H9 (cell line): Measurements from ENCODE around the gene TGFB3. TPM values are rescaled to one million over a fixed set of nuclear protein-coding genes. Genes with fewer than 3 reads are reported as not detected.

Source experiments
- DNase-seq: peaks from one replicate; pipeline ENCODE4 v3.0.0-alpha.2; 2017
- H2AFZ ChIP-seq: one replicate; pipeline ENCODE4 v1.6.1; 2013; ENCODE audit warnings: mild to moderate bottlenecking, low read length, control low read depth, moderate library complexity
- H2AK5ac ChIP-seq: 2 replicates; pipeline ENCODE4 v1.6.1; 2013; ENCODE audit warnings: low read length, control low read depth, mixed read lengths; ENCODE audit not compliant: insufficient read length
- H2BK120ac ChIP-seq: one replicate; pipeline ENCODE4 v1.6.1; 2013; ENCODE audit warnings: low read depth, mild to moderate bottlenecking, low read length, control low read depth, inconsistent platforms; ENCODE audit not compliant: poor library complexity, severe bottlenecking
- H2BK12ac ChIP-seq: 2 replicates; pipeline ENCODE4 v1.6.1; 2013; ENCODE audit warnings: low read length, control low read depth, mixed read lengths, low read depth; ENCODE audit not compliant: insufficient read length
- H2BK15ac ChIP-seq: 2 replicates; pipeline ENCODE4 v1.6.1; 2013; ENCODE audit warnings: low read depth, low read length, control low read depth
- H2BK20ac ChIP-seq: one replicate; pipeline ENCODE4 v1.6.1; 2013; ENCODE audit warnings: low read depth, mild to moderate bottlenecking, low read length, control low read depth, inconsistent platforms; ENCODE audit not compliant: poor library complexity, severe bottlenecking
- H2BK5ac ChIP-seq: 2 replicates; pipeline ENCODE4 v1.6.1; 2013; ENCODE audit warnings: low read length, control low read depth, mixed read lengths; ENCODE audit not compliant: insufficient read length
- H3K14ac ChIP-seq: 2 replicates; pipeline ENCODE4 v1.6.1; 2013; ENCODE audit warnings: low read length, control low read depth; ENCODE audit not compliant: insufficient read depth
- H3K18ac ChIP-seq: 2 replicates; pipeline ENCODE4 v1.6.1; 2013; ENCODE audit warnings: low read depth, mild to moderate bottlenecking, mixed read lengths, low read length, control low read depth; ENCODE audit not compliant: insufficient read length
- H3K23ac ChIP-seq: 2 replicates; pipeline ENCODE4 v1.6.1; 2013; ENCODE audit warnings: low read length, control low read depth, mixed read lengths, low read depth; ENCODE audit not compliant: insufficient read length
- H3K23me2 ChIP-seq: 2 replicates; pipeline ENCODE4 v1.6.1; 2013; ENCODE audit warnings: low read depth, mild to moderate bottlenecking, mixed read lengths, low read length, control low read depth; ENCODE audit not compliant: insufficient read length, poor library complexity, severe bottlenecking
- H3K27ac ChIP-seq: 2 replicates; pipeline ENCODE4 v1.5.1; 2013; ENCODE audit warnings: low read length, control low read depth, mixed read lengths, low read depth; ENCODE audit not compliant: insufficient read length
- H3K27me3 ChIP-seq: 2 replicates; pipeline ENCODE4 v1.6.1; 2013; ENCODE audit warnings: low read length, control low read depth, inconsistent platforms; ENCODE audit not compliant: insufficient read depth
- H3K4ac ChIP-seq: 2 replicates; pipeline ENCODE4 v1.6.1; 2013; ENCODE audit warnings: low read depth, mild to moderate bottlenecking, control low read depth, inconsistent platforms, low read length, moderate library complexity
- H3K4me1 ChIP-seq: 2 replicates; pipeline ENCODE4 v1.6.1; 2013; ENCODE audit warnings: low read length, control low read depth, inconsistent platforms; ENCODE audit not compliant: insufficient read depth
- H3K4me2 ChIP-seq: 2 replicates; pipeline ENCODE4 v1.6.1; 2013; ENCODE audit warnings: low read length, control low read depth, mixed read lengths; ENCODE audit not compliant: insufficient read length, insufficient read depth
- H3K56ac ChIP-seq: 2 replicates; pipeline ENCODE4 v1.6.1; 2013; ENCODE audit warnings: low read depth, mild to moderate bottlenecking, mixed read lengths, low read length, control low read depth; ENCODE audit not compliant: insufficient read length
- H3K79me1 ChIP-seq: 2 replicates; pipeline ENCODE4 v1.6.1; 2013; ENCODE audit warnings: low read depth, mild to moderate bottlenecking, moderate library complexity, low read length, control low read depth, inconsistent platforms; ENCODE audit not compliant: insufficient read depth, poor library complexity, severe bottlenecking
- H3K79me2 ChIP-seq: 2 replicates; pipeline ENCODE4 v1.6.1; 2013; ENCODE audit warnings: low read length, control low read depth, inconsistent platforms; ENCODE audit not compliant: insufficient read depth
- H3K9ac ChIP-seq: 2 replicates; pipeline ENCODE4 v1.6.1; 2013; ENCODE audit warnings: low read length, control low read depth, mixed read lengths; ENCODE audit not compliant: insufficient read length; ENCODE audit errors: extremely low read depth
- H3K9me3 ChIP-seq: one replicate; pipeline ENCODE4 v1.6.1; 2013; ENCODE audit warnings: low read depth, low read length, inconsistent platforms; ENCODE audit not compliant: control insufficient read depth
- H3T11ph ChIP-seq: one replicate; pipeline ENCODE4 v1.6.1; 2013; ENCODE audit warnings: mild to moderate bottlenecking, low read length, control low read depth, inconsistent platforms
- H4K20me1 ChIP-seq: one replicate; pipeline ENCODE4 v1.6.1; 2013; ENCODE audit not compliant: control insufficient read depth, insufficient read length, insufficient read depth
- H4K5ac ChIP-seq: 2 replicates; pipeline ENCODE4 v1.6.1; 2013; ENCODE audit warnings: low read depth, mild to moderate bottlenecking, mixed read lengths, low read length, control low read depth; ENCODE audit not compliant: insufficient read length
- H4K8ac ChIP-seq: replicated peaks from 2 replicates; pipeline ENCODE4 v1.6.1; 2013; ENCODE audit warnings: low read length, control low read depth, mixed read lengths, low read depth; ENCODE audit not compliant: insufficient read length
- H4K91ac ChIP-seq: 2 replicates; pipeline ENCODE4 v1.6.1; 2013; ENCODE audit warnings: low read depth, mild to moderate bottlenecking, moderate library complexity, mixed read lengths, low read length, control low read depth; ENCODE audit not compliant: insufficient read length
- H3K27ac Mint-ChIP-seq, 3 experiments: 2 replicates in 2 of 3; 3 replicates in 1 of 3; pipeline ENCODE4 v1.8.0; 2020 to 2021; ENCODE audit warnings: mixed read lengths in 3 of 3, mild to moderate bottlenecking in 1 of 3, moderate library complexity in 1 of 3
- H3K27me3 Mint-ChIP-seq: 2 replicates; pipeline ENCODE4 v1.8.0; 2021; ENCODE audit warnings: low read depth, mild to moderate bottlenecking, moderate library complexity, mixed read lengths
- H3K36me3 Mint-ChIP-seq, 3 experiments: 2 replicates in 2 of 3; 3 replicates in 1 of 3; pipeline ENCODE4 v1.8.0; 2020 to 2021; ENCODE audit warnings: low read depth in 3 of 3, mixed read lengths in 3 of 3; ENCODE audit not compliant: insufficient read depth in 1 of 3
- H3K4me1 Mint-ChIP-seq, 2 experiments: 2 replicates each; pipeline ENCODE4 v1.8.0; 2020; ENCODE audit warnings: mixed read lengths in 2 of 2
- H3K4me3 Mint-ChIP-seq, 2 experiments: 2 replicates in 1 of 2; 3 replicates in 1 of 2; pipeline ENCODE4 v1.8.0; 2020 to 2021; ENCODE audit warnings: mild to moderate bottlenecking in 2 of 2, mixed read lengths in 2 of 2, moderate library complexity in 1 of 2
- H3K9me3 Mint-ChIP-seq, 2 experiments: 2 replicates in 1 of 2; 3 replicates in 1 of 2; pipeline ENCODE4 v1.8.0; 2020; ENCODE audit warnings: mild to moderate bottlenecking in 2 of 2, mixed read lengths in 2 of 2, moderate library complexity in 1 of 2
- WGBS: extraction: QIAGEN DNeasy Blood & Tissue Kit; methylation state at CpG from one replicate; pipeline ENCODE4 v1.1.7; 2013; ENCODE audit warnings: missing lambda C conversion rate, low lambda C conversion rate, mixed read lengths; ENCODE audit not compliant: insufficient read length; ENCODE audit errors: extremely low coverage; 5-methylcytosine and 5-hydroxymethylcytosine counted together
- total RNA-seq: library from RNA; stranded (reverse); gene quantifications from 2 replicates; pipeline ENCODE4 v1.2.1, GENCODE V29; 2021
- TF ChIP-seq, protein P1 (sequence below): fragments of 200-600 bp; sonication (generic); conservative IDR thresholded peaks from 3 replicates; pipeline ENCODE4 v1.8.0; 2021; ENCODE audit warnings: antibody characterized with exemption, mild to moderate bottlenecking

Gene TGFB3
- total RNA-seq, 1 experiment from 2014 or later = 0.37 TPM

GRCh38 chr14:75987201-75987970 lies 5.6 kb upstream of the TGFB3 start:
- Histone ChIP-seq H4K91ac (no peak overlapping the region), H2BK15ac (no peak overlapping the region), H4K20me1 (no peaks in the 10 kb centered on the region), H2BK5ac (no peak overlapping the region), H3K27ac (no peak overlapping the region), H3K4me1 (no peaks in the 10 kb centered on the region), H2AFZ (no peak overlapping the region), H3K56ac (no peak overlapping the region), H2BK120ac (no peak overlapping the region), H3K14ac (no peak overlapping the region), H2BK20ac (no peak overlapping the region), H3K4ac (no peak overlapping the region), H3K9me3 (no peaks in the 10 kb centered on the region), H4K5ac (no peak overlapping the region), H2BK12ac (no peak overlapping the region), H3K27me3 (peaks cover 2% of the 10 kb centered on the region; the same call in 1 of the 2 replicates), H3K18ac (no peak overlapping the region), H3K23ac (no peak overlapping the region), H3T11ph (no peak overlapping the region), H3K4me2 (no peak overlapping the region), H4K8ac (no peak overlapping the region), H2AK5ac (no peak overlapping the region), H3K23me2 (peaks cover 4% of the 10 kb centered on the region), H3K79me2 (no peaks in the 10 kb centered on the region), H3K79me1 (no peaks in the 10 kb centered on the region), H3K9ac (no peak overlapping the region)
- no peak for DNase-seq
- Mint-ChIP-seq H3K27me3 (peaks cover 30% of the 10 kb centered on the region), H3K27ac (no peak overlapping the region), H3K36me3 (peaks cover 0 to 16% (median 11%) of the 10 kb centered on the region in 3 experiments; a peak in 4 of 7 replicates), H3K9me3 (no peaks in the 10 kb centered on the region; a peak in 1 of 5 replicates), H3K4me1 (peaks cover 10 to 12% of the 10 kb centered on the region in 2 experiments), H3K4me3 (no peak overlapping the region)
- TF ChIP-seq, protein P1, sequence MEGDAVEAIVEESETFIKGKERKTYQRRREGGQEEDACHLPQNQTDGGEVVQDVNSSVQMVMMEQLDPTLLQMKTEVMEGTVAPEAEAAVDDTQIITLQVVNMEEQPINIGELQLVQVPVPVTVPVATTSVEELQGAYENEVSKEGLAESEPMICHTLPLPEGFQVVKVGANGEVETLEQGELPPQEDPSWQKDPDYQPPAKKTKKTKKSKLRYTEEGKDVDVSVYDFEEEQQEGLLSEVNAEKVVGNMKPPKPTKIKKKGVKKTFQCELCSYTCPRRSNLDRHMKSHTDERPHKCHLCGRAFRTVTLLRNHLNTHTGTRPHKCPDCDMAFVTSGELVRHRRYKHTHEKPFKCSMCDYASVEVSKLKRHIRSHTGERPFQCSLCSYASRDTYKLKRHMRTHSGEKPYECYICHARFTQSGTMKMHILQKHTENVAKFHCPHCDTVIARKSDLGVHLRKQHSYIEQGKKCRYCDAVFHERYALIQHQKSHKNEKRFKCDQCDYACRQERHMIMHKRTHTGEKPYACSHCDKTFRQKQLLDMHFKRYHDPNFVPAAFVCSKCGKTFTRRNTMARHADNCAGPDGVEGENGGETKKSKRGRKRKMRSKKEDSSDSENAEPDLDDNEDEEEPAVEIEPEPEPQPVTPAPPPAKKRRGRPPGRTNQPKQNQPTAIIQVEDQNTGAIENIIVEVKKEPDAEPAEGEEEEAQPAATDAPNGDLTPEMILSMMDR = no peak
- no CpG with 5 or more reads among the region's 3 CpGs for WGBS
